Activated effector memory CD4-positive, alpha-beta T cell treated with Interleukin-2 at 50 U/mL for 16 hours (primary cell): ENCODE data around the gene ACBD3.

Experiments
- DNase-seq: peaks from one replicate; pipeline ENCODE4 v3.0.0-alpha.2; 2020

ACBD3 gene

DNA sequence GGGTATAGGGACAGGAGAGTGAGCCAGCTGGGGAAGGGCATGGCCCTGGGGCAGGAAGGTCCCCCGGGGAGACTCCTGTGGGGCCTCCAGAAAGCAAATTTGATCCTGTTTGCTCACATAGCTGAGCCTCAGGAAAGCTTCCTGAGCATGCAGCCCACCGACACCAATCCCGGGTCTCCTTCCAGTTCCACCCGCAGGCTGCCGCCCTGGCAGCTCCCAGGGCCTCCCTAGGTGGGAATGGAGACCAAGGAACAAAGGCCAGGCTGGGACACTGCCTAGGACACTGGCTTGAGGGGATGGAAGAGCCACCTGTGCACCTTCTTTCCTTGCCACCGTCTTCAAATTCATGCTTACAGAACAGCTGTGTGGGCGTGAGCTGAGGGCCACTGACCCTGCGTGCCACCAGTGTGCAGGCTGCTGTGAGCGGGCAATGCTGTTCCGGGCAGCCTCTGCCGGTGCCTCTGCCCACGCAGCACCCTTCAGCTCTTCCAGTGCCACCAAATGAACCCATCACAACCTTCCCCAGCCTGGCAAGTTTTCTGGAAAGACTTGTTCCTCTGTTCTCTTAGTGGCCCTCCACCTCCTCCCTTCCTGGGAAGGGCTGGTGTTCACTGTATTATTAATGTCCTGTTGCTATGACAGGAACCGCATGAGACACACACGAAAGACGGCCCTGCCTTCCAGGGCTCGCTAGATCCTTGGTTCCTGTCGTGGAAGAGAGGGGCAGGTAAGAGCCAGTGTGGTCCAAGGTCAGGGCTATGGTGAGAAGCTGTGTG is 53.6 kb downstream of the ACBD3 start:
- no peak for DNase-seq

DNA sequence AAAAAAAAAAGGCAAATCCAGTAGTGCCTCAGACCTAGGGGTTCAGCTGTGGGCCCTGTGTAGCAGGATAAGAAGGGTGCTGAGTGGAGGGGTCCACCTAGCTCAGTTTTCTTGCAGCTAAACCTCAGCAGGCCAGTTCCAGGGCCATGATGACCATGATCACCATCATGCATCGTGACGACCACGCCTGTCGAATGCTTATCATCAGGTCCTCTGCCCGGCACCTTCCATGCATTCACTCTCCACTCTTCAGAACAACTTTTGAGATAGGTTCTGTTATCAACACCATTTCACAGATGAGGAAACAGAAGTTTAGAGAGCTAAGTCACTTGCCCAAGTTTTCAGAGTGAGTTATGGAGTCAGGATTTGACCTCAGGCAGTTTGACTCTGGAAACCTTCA is 54.9 kb downstream of the ACBD3 start:
- no peak for DNase-seq

DNA sequence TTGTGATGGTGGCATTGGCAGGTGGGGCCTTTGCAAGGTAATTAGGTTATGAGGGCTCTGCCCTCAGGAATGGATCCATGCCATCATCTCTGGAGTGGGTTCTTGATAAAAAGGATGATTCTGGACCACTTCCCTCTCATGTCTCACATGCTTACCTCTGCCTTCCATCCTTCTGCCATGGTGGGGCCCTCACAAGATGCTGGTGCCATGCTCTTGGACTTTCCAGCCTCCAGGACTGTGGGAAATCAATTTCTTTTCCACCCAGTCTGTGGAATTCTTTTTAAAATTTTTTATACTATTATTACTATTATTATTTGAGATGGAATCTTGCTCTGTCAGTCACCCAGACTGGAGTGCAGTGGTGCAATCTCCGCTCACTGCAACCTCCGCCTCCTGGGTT is 57.3 kb downstream of the ACBD3 start:
- no peak for DNase-seq

- no peak for DNase-seq
Measured at GRCh38 chr1:226128487-226129075, 58.0 kb downstream of the ACBD3 start.

- no peak for DNase-seq
Measured at GRCh38 chr1:226126824-226127569, 59.5 kb downstream of the ACBD3 start.

GRCh38 chr1:226125831-226126230 is 60.7 kb downstream of the ACBD3 start:
- no peak for DNase-seq

- DNase-seq, result peak; percentile 82
Measured at GRCh38 chr1:226125097-226125630, 61.4 kb downstream of the ACBD3 start.

GRCh38 chr1:226123591-226124471 is 62.7 kb downstream of the ACBD3 start:
- no peak for DNase-seq

DNA sequence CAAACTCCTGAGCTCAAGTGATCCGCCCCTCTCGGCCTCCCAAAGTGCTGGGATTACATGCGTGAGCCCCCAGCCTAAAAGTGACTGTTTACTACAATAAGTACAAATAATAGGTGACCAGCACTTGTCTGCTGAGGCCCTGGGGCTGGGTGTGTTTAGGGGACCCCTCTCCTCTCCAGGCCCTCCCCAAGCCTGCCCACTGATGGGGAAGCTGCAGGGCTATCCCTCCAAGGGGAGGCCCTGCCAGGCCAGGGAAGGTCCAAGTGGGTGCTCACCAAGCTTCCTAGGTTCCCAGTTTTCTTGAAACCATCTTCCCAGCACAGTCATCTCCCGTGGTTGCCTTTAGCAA is 63.4 kb downstream of the ACBD3 start:
- no peak for DNase-seq

DNA sequence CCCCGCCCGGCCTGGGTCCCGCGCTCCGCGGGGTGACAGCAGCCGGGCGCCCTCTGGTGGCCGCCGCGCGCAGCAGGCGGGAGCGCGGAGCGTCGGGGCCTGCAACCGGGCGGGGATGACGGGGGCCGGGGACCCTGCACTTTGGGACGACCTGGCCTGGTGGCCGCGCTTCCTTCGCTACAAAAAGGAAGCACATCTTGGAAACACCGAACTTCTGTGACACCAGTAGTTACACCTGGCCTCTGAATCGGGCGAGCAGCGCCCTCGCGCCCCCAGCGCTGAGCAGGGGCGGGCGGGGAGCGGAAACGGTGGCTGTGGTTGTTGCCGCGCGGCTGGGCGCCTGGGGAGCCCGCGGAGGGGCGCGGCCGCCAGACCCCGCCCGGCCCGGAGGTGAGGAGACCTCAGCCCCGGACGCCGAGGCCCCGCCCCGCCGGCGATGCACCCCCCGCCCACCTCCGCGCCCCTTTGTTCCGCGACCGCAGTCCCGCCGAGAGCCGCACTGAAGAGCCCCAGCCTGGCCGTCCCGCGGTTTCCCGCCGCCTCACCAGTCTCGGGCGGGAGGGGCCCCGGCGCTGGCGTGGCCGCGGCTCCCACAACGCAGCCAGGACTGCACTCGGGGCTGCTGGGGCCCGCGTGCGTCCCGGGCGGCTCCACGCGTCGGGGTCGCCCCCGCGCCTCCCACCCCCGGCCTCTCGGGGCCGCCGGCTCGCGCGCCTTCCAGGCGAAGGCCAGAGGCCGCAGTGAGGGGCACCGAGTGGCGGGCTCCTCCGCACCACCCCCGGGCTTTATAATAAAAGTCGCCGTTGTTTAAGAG is 64.7 kb downstream of the ACBD3 start:
- peak; percentile 74 for DNase-seq

DNA sequence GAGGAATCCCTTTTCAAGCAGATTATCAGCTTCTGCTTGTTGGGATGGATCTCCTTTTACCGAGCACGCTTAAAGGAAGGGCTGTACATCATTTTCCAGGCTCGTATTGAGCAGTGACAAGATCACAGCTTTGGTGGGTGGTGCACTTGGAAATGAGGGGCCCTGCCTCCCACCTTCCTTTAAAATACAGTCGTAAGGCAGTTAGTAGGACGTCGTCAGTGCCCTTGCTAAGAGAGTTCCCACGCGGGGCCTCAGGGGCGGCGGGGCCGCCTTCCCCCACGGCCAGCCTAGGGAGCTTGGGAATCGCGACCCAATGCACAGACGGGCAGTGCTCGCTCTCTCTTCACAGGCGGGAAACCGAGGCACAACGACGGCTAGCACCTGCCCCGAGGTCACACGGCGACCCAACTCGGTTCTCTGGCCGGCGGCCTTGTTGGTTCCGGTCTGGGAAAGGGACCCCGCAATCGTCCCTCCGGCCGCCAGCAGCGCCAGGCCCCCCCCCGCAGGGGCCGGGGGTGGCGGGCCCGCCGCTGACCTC is 65.4 kb downstream of the ACBD3 start:
- no peak for DNase-seq

DNA sequence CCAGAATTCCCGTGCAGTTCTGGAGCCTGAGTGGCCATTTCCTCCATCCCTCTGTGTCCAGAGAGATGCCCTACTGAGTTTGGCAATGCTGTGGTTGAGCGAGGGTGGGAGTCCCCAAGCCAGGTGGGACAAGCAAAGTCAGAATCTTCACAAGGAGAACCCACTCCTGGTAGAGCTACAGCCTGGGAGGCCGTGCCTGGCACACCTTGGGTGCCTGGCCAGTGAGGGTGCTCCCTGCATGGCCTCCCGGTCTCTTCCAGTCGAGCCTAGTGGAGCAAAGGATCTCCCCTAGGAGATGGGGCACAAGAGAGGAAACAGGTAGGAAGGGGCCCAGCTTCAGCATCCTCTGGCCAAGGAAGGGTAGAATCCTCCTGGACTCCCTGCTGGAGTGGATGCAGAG is 66.1 kb downstream of the ACBD3 start:
- DNase-seq, result no peak

DNA sequence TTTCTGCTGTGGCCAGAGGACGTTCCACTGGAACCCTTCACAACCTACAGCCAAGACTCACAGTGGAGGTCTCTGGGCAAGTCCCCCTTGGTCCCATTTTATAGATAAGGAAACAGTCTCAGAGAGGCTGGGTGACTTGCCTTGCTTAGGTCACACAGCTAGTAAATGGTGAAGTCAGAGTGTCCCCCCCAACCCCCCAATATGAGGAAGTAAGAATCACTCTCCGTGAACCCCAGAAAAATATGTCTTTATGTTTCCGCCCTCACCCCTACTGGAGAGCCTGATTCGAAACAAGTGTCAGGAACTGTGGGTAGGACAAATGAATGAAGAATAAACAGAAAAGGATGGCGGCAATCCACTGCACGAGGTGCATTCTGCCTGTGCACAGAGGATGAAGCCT is 67.4 kb downstream of the ACBD3 start:
- no peak for DNase-seq

DNA sequence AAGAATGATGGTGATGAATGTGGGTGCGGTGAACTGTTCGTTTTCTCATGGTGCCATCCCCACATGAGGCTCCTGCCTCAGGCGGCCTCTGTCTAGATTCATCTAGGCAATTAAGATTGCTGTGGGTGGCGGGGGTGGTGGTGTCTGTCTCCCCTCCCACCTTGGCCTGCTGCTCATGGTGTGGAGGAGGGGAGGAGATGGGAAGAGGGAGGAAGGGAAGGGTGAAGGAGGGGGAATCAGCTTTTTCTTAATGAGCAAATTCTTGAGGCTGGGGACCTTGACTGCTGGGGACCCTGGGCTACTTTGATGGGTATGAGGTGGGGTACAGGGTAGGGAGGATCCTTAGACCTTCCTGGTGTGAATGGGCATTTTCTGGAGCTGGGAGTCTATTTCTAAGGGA is 68.2 kb downstream of the ACBD3 start:
- no peak for DNase-seq

DNA sequence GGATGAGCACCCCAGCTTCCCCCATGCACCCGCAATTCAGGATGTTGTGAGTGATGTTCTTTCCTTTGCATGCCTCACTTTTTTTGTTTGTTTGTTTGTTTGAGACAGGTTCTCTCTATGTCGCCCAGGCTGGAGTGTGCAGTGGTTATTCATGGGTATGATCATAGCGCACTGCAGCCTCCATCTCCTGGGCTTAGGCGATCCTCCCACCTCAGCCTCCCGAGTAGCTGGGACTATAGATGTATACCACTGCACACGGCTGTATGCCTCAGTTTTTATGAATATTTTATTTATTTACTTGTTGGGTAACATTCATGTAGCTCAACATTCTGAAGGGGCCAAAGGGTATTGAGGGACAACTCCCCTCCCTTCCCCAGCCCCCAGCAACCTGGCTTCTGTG is 69.2 kb downstream of the ACBD3 start:
- no peak for DNase-seq

GRCh38 chr1:226116673-226117072 is 69.9 kb downstream of the ACBD3 start:
- no peak for DNase-seq

- DNase-seq, result no peak
Measured at GRCh38 chr1:226112626-226113025, 73.9 kb downstream of the ACBD3 start.

DNA sequence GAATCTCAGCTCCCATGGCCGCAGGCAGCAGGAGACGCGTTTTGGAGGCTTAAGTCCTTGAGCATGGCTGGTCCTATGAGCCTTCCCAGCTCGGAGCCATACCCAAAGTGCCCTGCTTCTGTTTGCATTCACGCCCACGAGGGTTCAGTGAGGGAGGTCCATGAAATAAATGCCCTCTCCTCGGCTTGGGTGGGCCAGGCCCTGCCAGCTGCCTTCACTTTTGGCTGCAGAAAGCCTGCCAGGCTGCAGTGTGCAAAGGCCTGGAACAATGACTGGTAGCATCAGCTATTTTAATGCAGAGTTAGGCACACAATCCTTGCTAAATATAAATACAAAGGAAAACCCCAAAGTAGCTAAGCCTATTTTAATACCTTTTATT is 74.7 kb downstream of the ACBD3 start:
- DNase-seq, result no peak

DNA sequence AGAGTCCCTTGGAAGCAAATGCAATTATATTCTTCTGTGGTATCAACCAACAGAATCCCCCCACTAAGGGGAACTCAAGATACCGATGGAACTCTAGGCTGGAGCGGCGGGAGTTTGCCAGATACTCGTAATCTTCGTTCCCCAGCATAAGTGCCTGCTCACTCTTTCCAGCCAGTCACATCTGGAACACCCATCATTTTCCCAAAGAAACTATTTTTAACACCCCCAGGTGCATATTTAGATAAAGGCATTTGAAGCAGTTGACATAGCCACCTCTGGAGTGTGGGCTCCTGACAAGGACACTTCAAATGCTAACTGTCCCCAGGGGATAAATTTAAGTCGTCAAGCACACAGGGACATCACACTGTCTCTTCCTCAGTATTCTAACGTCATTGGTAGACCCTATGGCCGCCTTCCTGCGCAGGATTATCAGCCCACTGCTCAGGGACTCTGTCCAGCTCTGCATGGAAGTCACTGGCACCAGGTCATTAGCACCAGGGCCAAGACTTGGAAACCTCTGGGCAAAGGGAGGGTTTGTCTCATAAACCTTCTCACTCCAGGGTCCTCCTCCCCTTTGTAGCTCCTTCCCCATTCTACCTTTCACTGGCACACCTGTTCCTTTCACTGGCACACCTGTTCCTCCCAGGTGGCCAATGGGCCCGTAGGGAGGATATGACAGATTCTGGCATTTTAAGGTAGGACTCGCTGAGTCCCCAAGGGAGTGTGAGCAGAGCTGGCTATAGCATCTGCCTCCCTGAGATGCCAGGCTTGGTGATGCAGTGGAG is 75.3 kb downstream of the ACBD3 start:
- DNase-seq, result no peak

- peak; percentile 38 for DNase-seq
Measured at GRCh38 chr1:226110249-226111097, 76.1 kb downstream of the ACBD3 start.
